ENCODE results near the gene SPTA1. TPM values are rescaled to one million over a fixed set of nuclear protein-coding genes. Genes with fewer than 3 reads are reported as not detected.

The SPTA1 gene
- total RNA-seq, 4 donors from 2014 or later, result 0.38 to 0.88 (median 0.68) TPM; not detected in 1

- TF ChIP-seq, protein P1, sequence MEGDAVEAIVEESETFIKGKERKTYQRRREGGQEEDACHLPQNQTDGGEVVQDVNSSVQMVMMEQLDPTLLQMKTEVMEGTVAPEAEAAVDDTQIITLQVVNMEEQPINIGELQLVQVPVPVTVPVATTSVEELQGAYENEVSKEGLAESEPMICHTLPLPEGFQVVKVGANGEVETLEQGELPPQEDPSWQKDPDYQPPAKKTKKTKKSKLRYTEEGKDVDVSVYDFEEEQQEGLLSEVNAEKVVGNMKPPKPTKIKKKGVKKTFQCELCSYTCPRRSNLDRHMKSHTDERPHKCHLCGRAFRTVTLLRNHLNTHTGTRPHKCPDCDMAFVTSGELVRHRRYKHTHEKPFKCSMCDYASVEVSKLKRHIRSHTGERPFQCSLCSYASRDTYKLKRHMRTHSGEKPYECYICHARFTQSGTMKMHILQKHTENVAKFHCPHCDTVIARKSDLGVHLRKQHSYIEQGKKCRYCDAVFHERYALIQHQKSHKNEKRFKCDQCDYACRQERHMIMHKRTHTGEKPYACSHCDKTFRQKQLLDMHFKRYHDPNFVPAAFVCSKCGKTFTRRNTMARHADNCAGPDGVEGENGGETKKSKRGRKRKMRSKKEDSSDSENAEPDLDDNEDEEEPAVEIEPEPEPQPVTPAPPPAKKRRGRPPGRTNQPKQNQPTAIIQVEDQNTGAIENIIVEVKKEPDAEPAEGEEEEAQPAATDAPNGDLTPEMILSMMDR (IDR thresholded peaks at IDR 0.05; ENCODE audit: low read depth), result no peak
These were observed 32.4 kb downstream of the SPTA1 start for GRCh38 chr1:158654086-158654485.

- TF ChIP-seq, protein P1 (IDR thresholded peaks at IDR 0.05; ENCODE audit: low read depth), result no peak
These were observed 33.7 kb downstream of the SPTA1 start for GRCh38 chr1:158652721-158653334.

DNA sequence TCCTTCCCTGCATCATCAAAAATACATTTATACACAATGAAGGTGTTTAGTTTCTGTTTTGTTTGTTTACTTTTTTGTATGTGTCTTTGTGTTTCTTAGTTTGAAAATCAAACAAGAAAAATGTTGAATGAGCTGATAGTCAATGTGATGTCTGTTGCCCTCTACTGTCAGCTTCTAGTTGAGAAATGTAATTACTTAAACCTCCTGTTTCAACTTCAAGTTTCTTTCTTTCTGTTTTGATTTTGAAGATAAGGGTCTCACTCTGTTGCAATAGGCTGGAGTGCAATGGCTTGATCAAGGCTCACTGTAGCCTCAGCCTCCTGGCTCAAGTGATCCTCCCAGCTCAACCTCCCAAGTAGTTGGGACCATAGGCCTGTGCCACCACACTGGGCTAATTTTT is 37.5 kb downstream of the SPTA1 start:
- TF ChIP-seq, protein P1 (IDR thresholded peaks at IDR 0.05; ENCODE audit: low read depth), result no peak

DNA sequence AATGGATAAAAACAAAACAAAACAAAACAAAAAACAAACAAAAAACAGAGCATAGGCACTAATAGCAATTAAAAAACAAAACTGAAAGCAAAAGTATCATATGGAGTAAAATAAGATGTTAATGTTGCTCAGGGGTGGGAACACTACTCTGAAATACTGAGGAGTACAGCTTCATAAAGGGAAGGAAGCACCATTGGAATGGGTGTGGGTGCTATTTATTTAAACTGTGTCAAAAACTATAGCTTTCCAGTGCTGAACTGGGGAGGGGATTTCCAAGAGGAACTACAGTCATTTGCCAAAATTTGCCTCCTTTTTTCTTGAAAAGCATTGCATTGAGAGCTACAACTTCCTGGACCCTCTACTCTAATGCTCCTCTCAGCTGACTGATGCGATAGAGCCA is 40.0 kb downstream of the SPTA1 start:
- TF ChIP-seq, protein P1 (IDR thresholded peaks at IDR 0.05; ENCODE audit: low read depth), result no peak

DNA sequence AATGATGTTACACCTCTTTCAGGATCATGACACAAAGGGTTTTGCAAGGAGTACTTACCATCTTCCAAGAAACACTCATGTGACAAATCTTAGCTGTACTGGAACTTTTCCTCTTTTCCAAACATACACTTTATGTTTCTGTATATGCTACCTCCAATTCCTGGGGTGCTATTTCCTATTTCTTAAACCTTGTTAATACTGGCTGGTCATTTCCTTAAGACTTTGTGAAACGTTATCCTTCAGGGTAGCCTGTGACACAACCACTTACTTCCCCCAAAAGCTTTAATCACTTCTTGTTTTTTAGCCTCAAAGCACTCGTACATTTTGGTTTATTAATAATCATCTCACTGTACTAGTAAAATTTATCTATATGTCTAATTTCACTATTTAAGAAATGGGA is 42.1 kb downstream of the SPTA1 start:
- TF ChIP-seq, protein P1 (IDR thresholded peaks at IDR 0.05; ENCODE audit: low read depth), result no peak

DNA sequence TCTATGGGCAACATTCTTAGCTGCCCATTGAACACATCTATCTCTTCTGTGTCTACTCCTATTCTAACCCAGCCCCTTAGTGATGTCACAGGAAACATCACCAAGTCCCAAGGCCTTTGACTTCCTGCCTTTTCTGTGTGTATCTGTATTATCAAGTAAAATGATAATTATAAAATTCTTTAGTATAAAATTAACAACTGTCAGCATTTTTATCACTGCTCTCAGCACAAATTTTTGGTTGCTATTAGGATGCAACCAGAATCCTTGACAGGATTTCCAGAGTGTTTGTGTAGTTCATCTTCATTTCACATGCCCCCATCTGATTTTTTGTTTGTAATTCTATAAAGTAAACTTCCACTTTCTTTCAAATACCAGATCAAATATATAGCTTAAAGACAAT is 47.6 kb downstream of the SPTA1 start:
- TF ChIP-seq, protein P1 (IDR thresholded peaks at IDR 0.05; ENCODE audit: low read depth), result no peak

DNA sequence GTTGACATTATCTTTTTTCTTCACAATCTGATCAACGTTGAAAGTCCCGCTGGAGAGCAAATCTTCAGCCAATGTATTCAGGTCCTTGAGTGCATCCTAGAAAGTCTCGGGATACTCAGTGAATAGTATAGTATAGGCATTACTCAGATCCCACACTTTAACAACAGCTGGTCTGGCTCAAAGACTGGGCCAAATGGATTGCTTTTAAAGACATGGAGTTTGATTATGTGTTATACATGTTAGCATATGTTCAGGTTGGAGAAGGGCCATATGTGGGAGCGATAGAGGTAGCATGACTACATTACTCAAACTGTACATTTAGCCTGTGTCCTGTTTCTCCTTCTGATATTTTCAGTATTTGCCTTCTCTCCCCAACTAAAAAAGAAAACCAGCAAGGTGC is 48.4 kb downstream of the SPTA1 start:
- TF ChIP-seq, protein P1 (IDR thresholded peaks at IDR 0.05; ENCODE audit: low read depth), result no peak
